IPS DF 6.9 (cell line): ENCODE measurements around the gene DYNLT4.
"Not testable (repeated sequence)": the region's sequence is repeated elsewhere in the genome, so short reads cannot be mapped to it uniquely, and the experiment has no call there.

Experiments
- DNase-seq: peaks from one replicate; pipeline ENCODE4 v3.0.0-alpha.2; 2013; ENCODE audit warnings: low read depth, low spot score
- H3K27ac ChIP-seq: one replicate; pipeline ENCODE4 v1.5.1; 2013; ENCODE audit warnings: low read length, control low read depth
- H3K27me3 ChIP-seq: 2 replicates; pipeline ENCODE4 v1.6.1; 2013; ENCODE audit warnings: mild to moderate bottlenecking, low read length; ENCODE audit not compliant: control insufficient read depth, insufficient read depth
- H3K36me3 ChIP-seq: 2 replicates; pipeline ENCODE4 v1.6.1; 2013; ENCODE audit warnings: low read length; ENCODE audit not compliant: control insufficient read depth, insufficient read depth
- H3K4me1 ChIP-seq: 2 replicates; pipeline ENCODE4 v1.6.1; 2013; ENCODE audit warnings: low read length; ENCODE audit not compliant: control insufficient read depth, insufficient read depth
- H3K4me3 ChIP-seq: 2 replicates; pipeline ENCODE4 v1.5.1; 2013; ENCODE audit warnings: mild to moderate bottlenecking, low read length
- H3K9me3 ChIP-seq: 2 replicates; pipeline ENCODE4 v1.6.1; 2013; ENCODE audit warnings: low read length, inconsistent platforms; ENCODE audit not compliant: control insufficient read depth, insufficient read depth
- WGBS: extraction: QIAGEN DNeasy Blood & Tissue Kit; methylation state at CpG from one replicate; pipeline ENCODE4 v1.1.7; 2013; ENCODE audit warnings: mixed read lengths, missing lambda C conversion rate; ENCODE audit not compliant: insufficient read length, insufficient coverage; 5-methylcytosine and 5-hydroxymethylcytosine counted together

DYNLT4 gene

GRCh38 chr1:44828003-44828651 lies 21.0 kb upstream of the DYNLT4 start:
- Histone ChIP-seq H3K9me3 (no peaks in the 10 kb centered on the region), H3K4me3 (no peak overlapping the region), H3K27ac (no peak overlapping the region), H3K4me1 (peaks cover 4% of the 10 kb centered on the region), H3K36me3 (no peaks in the 10 kb centered on the region), H3K27me3 (no peaks in the 10 kb centered on the region)
- no peak for DNase-seq
- no CpG with 5 or more reads among the region's 21 CpGs for WGBS

- DNase-seq, result no peak
- no peak overlapping the region for H3K4me3 ChIP-seq
- H3K9me3 ChIP-seq, result no peaks in the 10 kb centered on the region
- H3K4me1 ChIP-seq, result peaks cover 4% of the 10 kb centered on the region
- H3K27me3 ChIP-seq, result no peaks in the 10 kb centered on the region
- H3K27ac ChIP-seq, result no peak overlapping the region
- H3K36me3 ChIP-seq, result no peaks in the 10 kb centered on the region
- no CpG with 5 or more reads among the region's 28 CpGs for WGBS
Measured at GRCh38 chr1:44827197-44828002, 20.2 kb upstream of the DYNLT4 start.

GRCh38 chr1:44826375-44827196 lies 19.4 kb upstream of the DYNLT4 start:
- no peak overlapping the region for H3K27ac ChIP-seq
- H3K36me3 ChIP-seq, result no peaks in the 10 kb centered on the region
- no peak for DNase-seq
- no peaks in the 10 kb centered on the region for H3K27me3 ChIP-seq
- H3K4me1 ChIP-seq, result peaks cover under 1% of the 10 kb centered on the region; the same call in 1 of the 2 replicates
- no peaks in the 10 kb centered on the region for H3K9me3 ChIP-seq
- WGBS, result no CpG with 5 or more reads among the region's 24 CpGs
- no peak overlapping the region for H3K4me3 ChIP-seq

- H3K4me1 ChIP-seq, H3K27me3 ChIP-seq, H3K4me3 ChIP-seq, H3K36me3 ChIP-seq, H3K27ac ChIP-seq, DNase-seq, H3K9me3 ChIP-seq: not testable (repeated sequence)
- WGBS, result no CpG with 5 or more reads among the region's 6 CpGs
Measured at GRCh38 chr1:44824392-44824791, 17.2 kb upstream of the DYNLT4 start.

GRCh38 chr1:44822981-44823451 lies 15.9 kb upstream of the DYNLT4 start:
- no peaks in the 10 kb centered on the region for H3K27me3 ChIP-seq
- no CpG with 5 or more reads among the region's 15 CpGs for WGBS
- H3K4me1 ChIP-seq, result no peaks in the 10 kb centered on the region; the same call in 1 of the 2 replicates
- no peak overlapping the region for H3K27ac ChIP-seq
- H3K9me3 ChIP-seq, result no peaks in the 10 kb centered on the region
- no peaks in the 10 kb centered on the region for H3K36me3 ChIP-seq
- no peak for DNase-seq
- no peak overlapping the region for H3K4me3 ChIP-seq

GRCh38 chr1:44822131-44822701 lies 15.1 kb upstream of the DYNLT4 start:
- no peak overlapping the region for H3K4me3 ChIP-seq
- no peak overlapping the region for H3K27ac ChIP-seq
- WGBS, result no CpG with 5 or more reads among the region's 6 CpGs
- no peaks in the 10 kb centered on the region for H3K36me3 ChIP-seq
- DNase-seq, result no peak
- no peaks in the 10 kb centered on the region for H3K9me3 ChIP-seq
- no peaks in the 10 kb centered on the region for H3K27me3 ChIP-seq
- H3K4me1 ChIP-seq, result no peaks in the 10 kb centered on the region; the same call in 1 of the 2 replicates

- WGBS, result no CpG with 5 or more reads among the region's 9 CpGs
- no peak for DNase-seq
- Histone ChIP-seq H3K4me3 (no peak overlapping the region), H3K4me1 (no peaks in the 10 kb centered on the region; the same call in 1 of the 2 replicates), H3K27ac (no peak overlapping the region), H3K27me3 (no peaks in the 10 kb centered on the region), H3K9me3 (no peaks in the 10 kb centered on the region), H3K36me3 (no peaks in the 10 kb centered on the region)
Measured at GRCh38 chr1:44821240-44821715, 14.1 kb upstream of the DYNLT4 start.

- no peaks in the 10 kb centered on the region for H3K9me3 ChIP-seq
- no peak overlapping the region for H3K27ac ChIP-seq
- H3K4me1 ChIP-seq, result no peaks in the 10 kb centered on the region; the same call in 1 of the 2 replicates
- H3K27me3 ChIP-seq, result no peaks in the 10 kb centered on the region
- peak overlapping the region; percentile 60; the same call in 1 of the 2 replicates for H3K4me3 ChIP-seq
- WGBS, result no CpG with 5 or more reads among the region's 25 CpGs
- no peak for DNase-seq
- H3K36me3 ChIP-seq, result no peaks in the 10 kb centered on the region
Measured at GRCh38 chr1:44820328-44821239, 13.4 kb upstream of the DYNLT4 start.

- H3K27ac ChIP-seq, result no peak overlapping the region
- no peaks in the 10 kb centered on the region for H3K27me3 ChIP-seq
- no peaks in the 10 kb centered on the region for H3K9me3 ChIP-seq
- DNase-seq, result peak; percentile 66
- H3K4me1 ChIP-seq, result no peaks in the 10 kb centered on the region; the same call in 1 of the 2 replicates
- no CpG with 5 or more reads among the region's 33 CpGs for WGBS
- peak overlapping the region; percentile 60; the same call in 1 of the 2 replicates for H3K4me3 ChIP-seq
- H3K36me3 ChIP-seq, result no peaks in the 10 kb centered on the region
Measured at GRCh38 chr1:44819608-44820327, 12.6 kb upstream of the DYNLT4 start.
